CD4-positive, alpha-beta T cell treated with Interleukin-17A for 4 hours (primary cell): ENCODE measurements around the gene RGL1.

ENCODE experiments used
- DNase-seq: peaks from one replicate; pipeline ENCODE4 v3.0.0-alpha.2; 2020; ENCODE audit warnings: mixed read lengths

Gene RGL1

GRCh38 chr1:183871142-183871541, 66.2 kb downstream of the RGL1 start:
- no peak for DNase-seq

DNA sequence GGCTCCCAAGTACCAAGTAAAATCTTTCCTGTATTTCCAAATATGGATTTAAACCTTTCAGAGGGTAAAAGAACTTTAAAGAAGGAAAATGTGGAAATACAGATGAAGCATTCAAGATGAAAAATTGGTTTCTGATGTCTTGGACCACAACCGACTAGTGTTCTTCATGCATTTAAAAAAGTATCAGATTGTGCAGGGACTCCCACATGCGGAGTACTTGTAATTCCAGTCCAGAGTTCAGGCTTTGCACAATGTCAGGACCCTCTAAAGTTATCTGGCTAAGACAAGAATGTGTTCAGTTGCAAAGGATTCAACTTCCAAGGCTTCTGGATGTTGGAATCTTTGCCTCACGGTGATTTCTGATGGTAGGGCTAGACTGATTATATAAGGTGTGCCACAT, 66.7 kb downstream of the RGL1 start:
- DNase-seq = no peak

DNA sequence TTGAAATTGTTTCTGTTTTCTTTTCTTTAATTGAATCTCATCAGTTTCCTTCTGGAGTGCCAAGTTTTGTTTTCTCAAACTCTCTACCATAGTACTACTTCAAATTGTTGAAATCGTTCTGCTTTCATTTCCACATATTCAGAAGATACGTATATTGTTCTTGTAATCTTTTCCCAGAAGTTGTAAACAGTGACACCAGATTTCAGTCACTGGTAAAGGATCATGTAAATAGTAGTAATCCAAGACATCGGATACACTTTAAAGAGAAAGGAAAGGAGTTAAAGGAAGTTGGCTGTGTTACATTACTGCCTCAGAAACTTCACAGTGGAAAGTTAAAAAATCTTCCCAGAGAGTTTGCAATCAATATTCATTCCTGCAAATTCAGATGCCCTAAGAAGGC, 67.5 kb downstream of the RGL1 start:
- DNase-seq = no peak

GRCh38 chr1:183873642-183874041, 68.7 kb downstream of the RGL1 start:
- peak; percentile 12 for DNase-seq

DNA sequence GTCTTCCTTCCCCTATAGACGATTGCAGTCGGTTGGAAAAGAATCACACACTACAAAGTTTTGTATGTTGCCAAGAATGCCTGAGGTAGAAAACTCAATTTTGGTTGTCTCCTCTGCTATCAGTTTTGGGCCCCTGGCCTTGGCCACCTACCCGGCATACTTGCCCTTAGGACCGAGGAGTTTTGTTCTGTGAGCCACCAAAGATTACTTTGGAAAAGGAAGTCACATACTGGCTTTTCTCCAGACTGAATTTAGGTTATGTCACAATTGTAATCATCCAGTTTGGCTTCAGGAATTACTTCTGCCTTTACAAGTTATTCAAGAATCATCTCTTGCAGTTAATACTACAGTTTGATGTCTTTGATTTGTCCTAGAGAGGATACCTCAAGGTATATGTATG, 71.4 kb downstream of the RGL1 start:
- no peak for DNase-seq

DNA sequence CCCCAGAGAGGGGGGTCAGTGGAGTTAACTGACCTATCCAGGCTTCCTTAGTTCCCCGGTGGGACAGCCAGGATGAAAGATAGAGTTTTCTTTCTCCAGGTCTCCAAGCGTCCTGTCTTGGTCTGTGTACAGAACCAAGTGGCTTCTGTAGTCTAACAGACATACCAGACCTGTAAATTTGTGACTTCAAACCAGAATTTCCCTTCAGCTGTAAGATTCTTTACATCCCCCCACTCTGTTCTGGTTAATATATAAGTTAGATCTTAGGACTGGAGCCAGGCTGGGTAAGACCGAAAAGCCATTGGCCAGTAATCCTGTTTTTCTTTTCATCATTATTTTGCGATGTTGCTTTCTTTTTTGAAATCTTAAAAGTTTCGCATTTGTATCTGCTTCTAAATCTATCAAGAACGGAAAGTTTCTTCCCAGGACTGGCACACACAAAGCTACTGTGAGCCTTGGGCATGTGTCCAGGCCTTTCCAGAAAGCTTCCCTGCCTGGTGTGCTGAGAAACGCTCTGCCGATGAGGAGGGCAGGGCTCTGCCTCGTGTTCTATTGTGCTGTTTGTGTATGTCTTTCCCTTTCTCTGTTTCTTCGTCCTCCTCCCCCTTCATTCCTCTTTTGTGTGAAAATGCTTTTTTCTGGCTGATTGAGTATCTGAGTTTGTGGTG, 72.3 kb downstream of the RGL1 start:
- DNase-seq = no peak

GRCh38 chr1:183879494-183879893, 74.6 kb downstream of the RGL1 start:
- DNase-seq = no peak

- DNase-seq = no peak
These were observed 75.0 kb downstream of the RGL1 start for GRCh38 chr1:183879966-183880365.

GRCh38 chr1:183880531-183881243, 75.8 kb downstream of the RGL1 start:
- no peak for DNase-seq

DNA sequence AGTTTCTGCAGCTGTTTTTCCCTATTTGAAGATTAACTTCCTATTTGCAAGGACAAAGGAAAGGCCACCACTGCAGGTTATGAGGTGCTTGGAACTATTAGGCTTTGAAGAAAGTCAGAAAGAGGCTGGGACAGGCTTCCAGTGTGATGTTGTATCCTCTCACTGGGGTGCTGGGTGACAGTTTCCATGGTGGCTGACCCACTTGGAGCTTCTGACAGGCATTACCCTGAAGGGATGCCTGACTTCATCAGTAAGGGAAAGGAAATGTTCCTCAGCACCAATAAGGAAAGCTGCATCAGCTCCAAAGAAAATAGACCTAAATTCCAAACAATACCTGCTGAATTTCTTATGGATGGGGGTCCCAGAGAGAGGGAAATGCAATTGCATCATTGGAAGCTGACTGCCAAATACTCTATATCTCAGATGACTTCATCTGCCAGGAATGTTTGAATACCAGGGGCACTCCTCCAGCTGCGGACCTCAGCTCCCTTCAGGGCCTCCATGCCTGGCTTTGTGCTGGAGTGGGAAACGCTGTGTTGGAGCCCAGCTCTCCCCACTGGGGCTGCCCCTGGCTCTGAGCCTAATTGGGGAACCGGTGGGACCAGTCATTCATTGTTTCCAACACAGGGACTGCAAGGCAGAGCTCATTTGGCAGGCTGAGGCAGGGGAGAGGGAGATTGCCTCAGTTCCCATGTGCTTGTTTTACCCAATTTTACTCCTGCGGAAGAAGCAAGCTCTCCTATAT, 76.6 kb downstream of the RGL1 start:
- no peak for DNase-seq

- no peak for DNase-seq
These were observed 77.6 kb downstream of the RGL1 start for GRCh38 chr1:183882335-183883167.

- no peak for DNase-seq
These were observed 78.7 kb downstream of the RGL1 start for GRCh38 chr1:183883623-183884022.

DNA sequence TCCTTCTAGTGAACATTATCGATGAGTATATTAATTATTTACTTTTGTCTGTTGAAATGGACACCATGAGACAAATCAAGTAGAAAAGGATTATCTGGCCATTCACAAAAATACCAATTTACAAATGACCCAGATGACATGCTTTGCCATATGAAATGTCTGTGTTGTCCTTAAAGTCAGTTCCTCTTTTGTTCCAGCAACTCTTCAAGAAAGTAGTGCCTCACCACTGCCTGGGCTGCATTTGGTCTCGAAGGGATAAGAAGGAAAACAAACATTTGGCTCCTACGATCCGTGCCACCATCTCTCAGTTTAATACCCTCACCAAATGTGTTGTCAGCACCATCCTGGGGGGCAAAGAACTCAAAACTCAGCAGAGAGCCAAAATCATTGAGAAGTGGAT, 79.6 kb downstream of the RGL1 start:
- DNase-seq = no peak

- DNase-seq = no peak
These were observed 80.3 kb downstream of the RGL1 start for GRCh38 chr1:183885142-183885735.

DNA sequence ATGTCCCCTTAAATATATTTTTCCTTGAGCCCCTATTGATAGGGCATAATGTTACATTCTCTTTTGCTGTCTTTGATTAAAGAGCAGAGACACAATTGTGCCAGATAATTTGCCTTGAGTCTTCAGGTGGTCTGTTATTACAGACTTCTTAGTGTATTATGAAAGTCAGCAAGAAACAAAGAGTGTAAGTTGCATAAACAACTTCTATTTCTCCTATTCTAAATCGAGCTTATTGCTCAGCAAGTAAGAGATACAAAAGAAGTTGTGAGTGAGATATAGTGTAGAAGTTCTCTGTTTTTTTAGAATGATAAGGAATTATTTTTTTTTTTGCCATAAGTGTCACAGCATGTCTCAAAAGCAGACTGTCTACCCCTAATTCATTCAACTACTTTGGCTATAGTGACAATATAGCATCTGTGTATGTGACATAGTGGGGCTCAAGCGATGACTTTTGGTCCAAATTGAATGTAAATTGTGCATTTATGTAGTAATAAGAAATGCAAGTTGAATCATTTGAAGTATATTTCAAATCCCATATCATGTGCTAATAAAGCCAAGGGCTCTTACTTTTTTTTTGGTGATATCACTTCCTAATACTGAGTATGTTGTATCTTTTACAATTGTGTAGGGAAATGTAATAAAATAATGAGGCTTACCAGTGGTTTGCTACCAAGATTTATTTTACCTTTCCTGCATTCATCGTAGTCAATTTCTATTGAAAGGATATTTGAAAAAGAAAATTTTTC, 81.3 kb downstream of the RGL1 start:
- no peak for DNase-seq

DNA sequence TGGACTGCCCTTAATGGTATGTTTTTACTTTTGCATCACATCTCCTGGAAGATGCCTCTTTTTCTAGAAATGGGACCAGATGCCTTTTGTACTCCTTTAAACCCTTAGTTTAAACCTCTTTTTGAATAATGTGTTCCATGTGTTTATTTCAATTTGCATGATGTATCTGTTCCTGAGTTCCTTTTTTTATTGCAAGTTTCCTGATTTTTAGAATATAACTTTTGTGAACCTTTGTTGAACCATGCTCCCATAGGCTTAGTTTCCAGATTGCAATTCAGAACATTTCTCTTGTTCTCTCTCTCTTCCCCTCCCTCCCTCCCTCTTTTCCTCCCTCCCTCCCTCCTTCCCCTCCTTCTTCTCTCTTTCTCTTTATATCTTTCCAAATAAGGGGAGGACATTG, 81.9 kb downstream of the RGL1 start:
- DNase-seq = no peak

GRCh38 chr1:183887826-183888819, 83.2 kb downstream of the RGL1 start:
- DNase-seq = peak; percentile 15

DNA sequence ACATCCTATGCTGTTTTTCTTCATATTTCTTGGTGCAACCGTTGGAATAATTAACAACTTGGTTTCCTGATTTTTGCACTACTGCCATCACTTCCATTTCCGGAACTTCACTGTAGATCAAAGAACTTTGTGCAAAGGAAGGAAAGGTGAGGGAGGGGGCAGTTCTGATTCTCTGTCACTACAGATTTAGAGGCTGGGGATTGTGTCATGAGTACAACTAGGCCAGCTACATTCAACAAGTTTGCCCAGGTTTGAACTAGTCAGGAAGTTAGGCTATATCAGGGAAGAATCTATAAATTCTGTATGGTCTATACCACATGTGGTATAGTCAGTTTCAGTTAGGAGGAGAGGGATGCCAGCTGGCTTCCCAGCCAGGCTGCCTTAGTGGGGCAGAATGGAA, 84.2 kb downstream of the RGL1 start:
- peak; percentile 7 for DNase-seq

DNA sequence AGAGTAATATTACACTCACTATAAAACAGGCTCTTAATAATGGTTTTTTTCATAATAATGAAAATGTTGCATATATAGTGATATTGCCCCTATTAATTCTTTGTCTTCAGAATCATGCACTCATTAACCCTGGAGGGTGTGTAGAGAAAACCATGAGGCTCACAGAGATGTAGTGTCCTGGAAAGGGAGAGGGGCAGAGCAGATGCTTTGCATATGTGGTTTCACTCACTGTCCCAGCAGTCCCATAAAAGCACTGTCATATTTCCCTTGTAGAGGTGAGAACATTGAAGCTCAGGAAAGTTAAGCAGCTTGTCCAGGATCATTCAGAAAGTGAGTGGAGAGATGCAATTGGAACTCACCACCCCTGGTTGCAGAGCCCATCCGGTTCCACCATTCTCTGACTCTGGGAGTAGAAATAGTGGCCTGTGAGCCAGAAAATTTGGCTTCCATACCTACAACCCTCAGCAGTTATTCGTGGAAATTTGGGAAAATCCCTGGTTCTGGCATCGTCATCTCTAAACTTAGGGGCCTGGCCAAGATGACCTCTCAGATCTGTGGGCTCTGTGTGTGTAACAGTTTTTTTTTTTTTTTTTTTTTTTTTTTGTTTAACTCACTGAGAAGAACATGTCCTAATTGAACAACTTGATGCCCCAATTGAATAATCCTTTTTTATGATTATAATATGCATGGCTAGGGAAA, 86.4 kb downstream of the RGL1 start:
- no peak for DNase-seq

GRCh38 chr1:183892351-183892793, 87.5 kb downstream of the RGL1 start:
- DNase-seq = no peak
